Neural progenitor cell (in vitro differentiated cells): Measurements from ENCODE around the gene MAP6.

Source experiments
- CTCF ChIP-seq: fragments of 200-600 bp; sonication (generic); IDR thresholded peaks from 2 replicates; pipeline ENCODE4 v1.5.1; 2017; ENCODE audit warnings: antibody characterized with exemption, mild to moderate bottlenecking
- EZH2 ChIP-seq: fragments of 200-600 bp; sonication (generic); IDR thresholded peaks from 2 replicates; pipeline ENCODE4 v1.6.1; 2017; ENCODE audit warnings: antibody characterized with exemption, mild to moderate bottlenecking, moderate library complexity

DNA sequence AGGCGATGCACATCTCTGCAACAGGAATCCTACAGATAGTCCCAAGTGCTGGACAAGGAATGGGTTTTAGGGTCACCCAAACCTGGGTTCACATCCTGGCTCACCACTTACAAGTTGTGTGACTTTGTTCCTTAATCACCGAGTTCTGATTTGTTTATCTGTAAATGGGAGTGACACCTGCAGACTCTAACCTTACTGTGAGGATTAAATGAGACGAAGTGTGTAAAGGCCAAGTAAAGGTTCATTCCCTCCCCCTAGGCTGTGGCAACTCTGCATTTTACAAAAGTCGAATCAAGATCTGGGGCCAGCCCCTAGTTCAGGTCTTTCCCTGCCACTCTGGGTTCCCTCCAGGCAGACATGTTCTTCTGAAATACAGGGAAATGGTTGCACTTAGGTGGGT lies 71.9 kb downstream of the MAP6 start:
- TF ChIP-seq CTCF: no peak
- no peak for TF ChIP-seq EZH2
